Progenitor cell of endocrine pancreas (in vitro differentiated cells): ENCODE results near the gene MRPL20. TPM values are rescaled to one million over a fixed set of nuclear protein-coding genes. Genes with fewer than 3 reads are reported as not detected.

Experiments used
- DNase-seq: peaks from one replicate; pipeline ENCODE4 v3.0.0; 2021; ENCODE audit warnings: low spot score; ENCODE audit not compliant: unreplicated experiment
- H3K27ac Mint-ChIP-seq: 2 replicates; pipeline ENCODE4 v1.8.0; 2021; ENCODE audit warnings: mild to moderate bottlenecking, moderate library complexity, mixed read lengths
- H3K27me3 Mint-ChIP-seq: 2 replicates; pipeline ENCODE4 v1.8.0; 2021; ENCODE audit warnings: mixed read lengths
- H3K36me3 Mint-ChIP-seq: 2 replicates; pipeline ENCODE4 v1.8.0; 2022; ENCODE audit warnings: mixed read lengths; ENCODE audit not compliant: insufficient read depth
- H3K4me1 Mint-ChIP-seq: 2 replicates; pipeline ENCODE4 v1.8.0; 2021; ENCODE audit warnings: low read depth, mixed read lengths
- H3K4me3 Mint-ChIP-seq: 2 replicates; pipeline ENCODE4 v1.8.0; 2021; ENCODE audit warnings: low read depth, mild to moderate bottlenecking, moderate library complexity, mixed read lengths
- H3K9me3 Mint-ChIP-seq: 2 replicates; pipeline ENCODE4 v1.8.0; 2021; ENCODE audit warnings: low read depth, mixed read lengths
- CTCF ChIP-seq: fragments of 200-600 bp; sonication (generic); IDR thresholded peaks from one replicate; pipeline ENCODE4 v1.5.0; 2021; ENCODE audit warnings: antibody characterized with exemption, mild to moderate bottlenecking; ENCODE audit not compliant: unreplicated experiment
- total RNA-seq: library from RNA; stranded (reverse); gene quantifications from 2 replicates; pipeline ENCODE4 v1.2.1, GENCODE V29; 2021

The MRPL20 gene
- total RNA-seq, 1 donor from 2014 or later: 109 TPM

- Mint-ChIP-seq H3K27ac (no peak overlapping the region), H3K36me3 (peaks cover 3% of the 10 kb centered on the region), H3K9me3 (no peaks in the 10 kb centered on the region), H3K4me1 (peaks cover 3% of the 10 kb centered on the region), H3K27me3 (no peaks in the 10 kb centered on the region), H3K4me3 (peak overlapping the region; percentile 56)
- no peak for DNase-seq
- TF ChIP-seq CTCF: no peak
Observed at GRCh38 chr1:1376551-1377226, 30.4 kb downstream of the MRPL20 start.

GRCh38 chr1:1374929-1375662 is 32.0 kb downstream of the MRPL20 start, which contains the start of gene AURKAIP1:
TSS of gene AURKAIP1 (minus strand) at chr1:1375207. CDS start at chr1:1374756, 451 bp downstream.
- peak; percentile 39 for TF ChIP-seq CTCF
- H3K27me3 Mint-ChIP-seq: no peaks in the 10 kb centered on the region
- H3K4me1 Mint-ChIP-seq: peaks cover 3% of the 10 kb centered on the region
- peak within 1 kb of the TSS; percentile 87 for H3K4me3 Mint-ChIP-seq
- peaks cover 3% of the 10 kb centered on the region for H3K36me3 Mint-ChIP-seq
- H3K9me3 Mint-ChIP-seq: no peaks in the 10 kb centered on the region
- peak within 1 kb of the TSS; percentile 96 for H3K27ac Mint-ChIP-seq
- DNase-seq: peak; percentile 94

- Mint-ChIP-seq H3K4me1 (peaks cover 3% of the 10 kb centered on the region), H3K27ac (peak overlapping the region; percentile 96), H3K4me3 (peak overlapping the region; percentile 87), H3K36me3 (peaks cover 3% of the 10 kb centered on the region), H3K27me3 (no peaks in the 10 kb centered on the region), H3K9me3 (no peaks in the 10 kb centered on the region)
- TF ChIP-seq CTCF: no peak
- DNase-seq: no peak
Observed at GRCh38 chr1:1374589-1374928, 32.5 kb downstream of the MRPL20 start.

GRCh38 chr1:1373815-1374588 is 33.1 kb downstream of the MRPL20 start:
- peaks cover 3% of the 10 kb centered on the region for H3K4me1 Mint-ChIP-seq
- no peaks in the 10 kb centered on the region for H3K9me3 Mint-ChIP-seq
- TF ChIP-seq CTCF: no peak
- DNase-seq: no peak
- no peaks in the 10 kb centered on the region for H3K27me3 Mint-ChIP-seq
- H3K27ac Mint-ChIP-seq: no peak overlapping the region
- H3K36me3 Mint-ChIP-seq: peaks cover 3% of the 10 kb centered on the region
- peak overlapping the region; percentile 87 for H3K4me3 Mint-ChIP-seq
